Measurements from ENCODE around the gene PATL2. TPM values are rescaled to one million over a fixed set of nuclear protein-coding genes. Genes with fewer than 3 reads are reported as not detected.
"Not testable (repeated sequence)": the region's sequence is repeated elsewhere in the genome, so short reads cannot be mapped to it uniquely, and the experiment has no call there.

PATL2 gene
- total RNA-seq, 1 donor from 2014 or later, result 1.1 TPM

DNA sequence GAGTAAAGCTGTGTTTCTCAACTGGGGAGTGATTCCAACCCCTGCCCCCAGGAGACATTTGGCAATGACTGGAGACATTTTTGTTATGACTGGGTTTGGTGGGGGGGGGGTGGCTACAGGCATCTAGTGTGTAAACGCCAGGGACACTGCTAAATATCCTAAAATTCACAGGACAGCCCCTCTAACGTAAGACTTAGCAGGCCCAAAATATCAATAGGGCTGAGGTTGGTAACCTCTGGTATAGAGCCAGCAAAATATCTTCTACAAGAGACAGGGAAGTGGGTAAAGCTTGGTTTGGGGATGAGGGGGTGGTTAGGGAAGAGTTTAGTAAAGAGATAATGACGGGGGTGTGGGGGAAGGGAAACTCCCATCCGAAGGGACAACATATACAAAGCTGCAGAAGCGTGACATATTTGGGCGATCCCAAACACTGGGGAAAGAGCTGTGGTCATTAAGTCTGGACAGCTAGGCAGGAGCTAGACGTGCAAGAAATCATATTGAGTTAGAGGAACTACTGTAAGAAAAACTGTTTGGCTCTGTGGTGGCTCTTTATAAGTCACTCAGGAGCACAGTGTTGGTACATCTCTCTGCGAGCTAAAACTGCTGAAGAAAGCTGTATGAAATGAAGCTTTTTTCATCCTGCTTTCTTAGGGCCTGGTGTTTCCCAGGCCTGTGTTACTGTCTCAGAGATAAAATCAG lies 24.5 kb upstream of the PATL2 start:
- TF ChIP-seq, protein P1, sequence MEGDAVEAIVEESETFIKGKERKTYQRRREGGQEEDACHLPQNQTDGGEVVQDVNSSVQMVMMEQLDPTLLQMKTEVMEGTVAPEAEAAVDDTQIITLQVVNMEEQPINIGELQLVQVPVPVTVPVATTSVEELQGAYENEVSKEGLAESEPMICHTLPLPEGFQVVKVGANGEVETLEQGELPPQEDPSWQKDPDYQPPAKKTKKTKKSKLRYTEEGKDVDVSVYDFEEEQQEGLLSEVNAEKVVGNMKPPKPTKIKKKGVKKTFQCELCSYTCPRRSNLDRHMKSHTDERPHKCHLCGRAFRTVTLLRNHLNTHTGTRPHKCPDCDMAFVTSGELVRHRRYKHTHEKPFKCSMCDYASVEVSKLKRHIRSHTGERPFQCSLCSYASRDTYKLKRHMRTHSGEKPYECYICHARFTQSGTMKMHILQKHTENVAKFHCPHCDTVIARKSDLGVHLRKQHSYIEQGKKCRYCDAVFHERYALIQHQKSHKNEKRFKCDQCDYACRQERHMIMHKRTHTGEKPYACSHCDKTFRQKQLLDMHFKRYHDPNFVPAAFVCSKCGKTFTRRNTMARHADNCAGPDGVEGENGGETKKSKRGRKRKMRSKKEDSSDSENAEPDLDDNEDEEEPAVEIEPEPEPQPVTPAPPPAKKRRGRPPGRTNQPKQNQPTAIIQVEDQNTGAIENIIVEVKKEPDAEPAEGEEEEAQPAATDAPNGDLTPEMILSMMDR (IDR thresholded peaks at IDR 0.05; ENCODE audit: unreplicated experiment), result no peak
- no peak for DNase-seq (ENCODE audit: low spot score in 2 of 2, unreplicated experiment in 2 of 2)
- no peaks in the 10 kb centered on the region for H3K9me3 Mint-ChIP-seq
- peak overlapping the region; percentile 63 for H3K27ac Mint-ChIP-seq
- H3K36me3 Mint-ChIP-seq, result peaks cover 5% of the 10 kb centered on the region
- no peaks in the 10 kb centered on the region for H3K4me1 Mint-ChIP-seq
- no peak overlapping the region for H3K4me3 Mint-ChIP-seq
- H3K27me3 Mint-ChIP-seq (ENCODE audit: low read depth), result no peaks in the 10 kb centered on the region

DNA sequence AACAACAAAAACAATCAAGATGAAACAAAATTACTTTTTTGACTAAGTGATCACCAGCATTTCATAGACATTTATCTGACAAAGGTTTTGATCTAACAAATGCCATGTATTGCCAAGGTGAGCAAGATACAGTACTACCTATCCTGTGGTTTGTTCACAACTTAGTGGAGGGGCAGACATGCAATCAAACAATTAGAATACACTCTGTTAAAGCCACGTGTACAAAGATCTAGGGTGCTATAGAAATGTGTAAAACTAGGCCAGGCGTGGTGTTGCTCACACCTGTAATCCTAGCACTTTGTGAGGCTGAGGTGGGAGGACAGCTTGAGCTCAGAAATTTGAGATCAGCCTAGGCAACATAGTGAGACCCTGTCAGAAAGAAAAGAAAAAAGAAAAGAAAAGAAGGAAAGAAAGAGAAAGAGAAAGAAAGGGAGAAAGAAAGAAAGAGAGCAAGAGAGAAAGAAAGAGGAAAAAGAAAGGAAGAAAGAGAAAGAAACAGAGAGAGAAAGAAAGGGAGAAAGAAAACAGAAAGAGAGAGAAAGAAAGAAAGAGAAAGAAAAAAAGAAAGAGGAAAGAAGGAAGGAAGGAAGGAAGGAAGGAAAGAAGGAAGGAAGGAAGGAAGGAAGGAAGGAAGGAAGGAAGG lies 23.8 kb upstream of the PATL2 start:
- Mint-ChIP-seq H3K27ac (peak overlapping the region; percentile 75), H3K27me3 (ENCODE audit: low read depth) (no peaks in the 10 kb centered on the region), H3K4me3 (no peak overlapping the region), H3K36me3 (peaks cover 5% of the 10 kb centered on the region), H3K9me3 (no peaks in the 10 kb centered on the region), H3K4me1 (peaks cover 4% of the 10 kb centered on the region)
- no peak for DNase-seq (ENCODE audit: low spot score in 2 of 2, unreplicated experiment in 2 of 2)
- TF ChIP-seq, protein P1 (IDR thresholded peaks at IDR 0.05; ENCODE audit: unreplicated experiment), result no peak

DNA sequence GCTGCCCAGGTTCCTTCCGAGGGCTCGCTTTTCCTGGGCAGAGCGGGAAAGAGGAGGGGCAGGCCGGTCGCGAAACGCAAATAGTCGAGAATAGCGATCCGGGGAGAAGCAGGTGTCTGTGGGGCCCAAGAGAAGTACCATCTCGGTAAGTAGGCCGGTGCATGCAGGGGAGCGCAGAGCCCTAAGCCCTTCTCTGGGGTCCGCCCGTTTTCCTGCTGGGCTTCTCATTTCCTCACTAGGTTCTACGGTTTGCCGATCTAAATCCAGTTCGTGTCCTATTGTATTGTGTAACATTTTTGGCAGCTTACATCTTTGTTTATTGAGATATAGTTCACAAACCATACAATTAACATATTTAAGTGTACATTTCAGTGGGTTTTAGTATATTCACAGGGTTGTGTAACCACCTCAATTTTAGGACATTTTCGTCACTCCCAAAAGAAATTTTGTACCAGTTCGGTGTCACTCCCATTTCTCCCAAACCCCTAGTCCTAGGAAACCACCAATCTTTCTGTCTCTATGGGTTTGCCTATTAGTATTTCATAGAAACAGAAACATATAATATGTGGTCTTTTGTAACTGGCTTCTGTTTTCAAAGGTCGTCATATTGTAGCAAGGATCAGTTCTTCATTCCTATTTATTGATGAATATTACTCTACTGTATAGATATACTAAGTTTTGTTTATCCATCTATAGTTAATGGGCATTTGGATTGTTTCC lies 18.4 kb upstream of the PATL2 start:
- TF ChIP-seq, protein P1 (IDR thresholded peaks at IDR 0.05; ENCODE audit: unreplicated experiment), result no peak
- Mint-ChIP-seq H3K4me3 (peak overlapping the region; percentile 98), H3K9me3 (no peaks in the 10 kb centered on the region), H3K4me1 (peaks cover 18% of the 10 kb centered on the region), H3K27me3 (ENCODE audit: low read depth) (no peaks in the 10 kb centered on the region), H3K27ac (peak overlapping the region; percentile 99), H3K36me3 (peaks cover 5% of the 10 kb centered on the region)
- DNase-seq (ENCODE audit: low spot score in 2 of 2, unreplicated experiment in 2 of 2), result no peak

DNA sequence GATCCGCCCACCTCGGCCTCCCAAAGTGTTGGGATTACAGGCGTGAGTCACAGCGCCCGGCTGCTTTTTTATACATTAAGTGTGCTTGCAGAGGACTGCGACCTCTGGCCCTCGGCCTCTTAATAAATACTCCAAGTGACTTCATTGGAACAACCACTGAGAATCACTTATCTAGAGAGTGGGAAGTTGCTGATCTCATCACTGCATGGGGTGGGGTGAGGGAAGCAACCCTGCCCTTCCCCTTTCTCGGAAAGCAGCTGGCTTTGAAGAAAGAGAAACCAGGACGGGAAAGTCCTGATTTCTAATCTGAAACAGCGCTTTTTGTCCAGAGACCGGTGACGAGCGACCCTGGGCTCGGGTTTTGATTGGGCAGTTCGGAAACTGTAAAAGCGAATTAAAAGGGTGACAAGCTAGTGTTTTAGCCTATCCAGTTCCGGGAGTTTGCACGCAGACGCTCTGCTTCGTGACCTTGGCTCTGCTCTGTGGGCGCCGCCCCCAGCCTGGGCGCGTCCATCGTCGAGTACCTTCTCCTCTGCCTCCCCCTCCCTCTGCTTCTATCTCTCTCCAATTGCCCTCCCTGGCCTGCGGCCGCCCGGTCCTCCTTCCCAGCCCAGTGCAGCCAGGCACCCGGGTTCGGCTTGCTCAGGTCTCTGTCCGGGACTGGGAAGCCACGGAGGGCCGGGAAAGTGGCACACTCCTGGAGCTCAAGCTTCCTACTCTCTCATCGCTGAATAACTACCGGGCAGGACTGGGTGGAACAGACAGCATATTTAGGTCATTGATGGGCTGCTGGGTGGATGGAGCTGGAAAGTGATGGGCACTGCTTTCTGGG lies 17.7 kb upstream of the PATL2 start:
- DNase-seq (ENCODE audit: low spot score in 2 of 2, unreplicated experiment in 2 of 2), result peak; percentile 67 to 91
- Mint-ChIP-seq H3K36me3 (peaks cover 5% of the 10 kb centered on the region), H3K27me3 (ENCODE audit: low read depth) (no peaks in the 10 kb centered on the region), H3K9me3 (no peaks in the 10 kb centered on the region), H3K4me3 (peak overlapping the region; percentile 98), H3K4me1 (peaks cover 18% of the 10 kb centered on the region), H3K27ac (peak overlapping the region; percentile 99)
- TF ChIP-seq, protein P1 (IDR thresholded peaks at IDR 0.05; ENCODE audit: unreplicated experiment), result no peak

DNA sequence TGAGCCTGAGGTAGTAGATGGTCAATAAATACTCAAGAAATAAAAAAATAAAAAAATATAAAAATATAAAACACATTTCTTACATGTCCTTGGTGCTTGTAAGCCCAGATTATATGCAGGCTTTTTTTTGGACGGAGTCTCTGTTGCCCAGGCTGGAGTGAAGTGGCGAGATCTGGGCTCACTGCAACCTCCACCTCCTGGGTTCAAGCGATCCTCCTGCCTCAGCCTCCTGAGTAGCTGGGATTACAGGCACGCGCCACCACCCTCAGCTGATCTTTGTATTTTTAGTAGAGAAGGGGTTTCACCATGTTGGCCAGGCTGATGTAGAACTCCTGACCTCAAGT lies 17.1 kb upstream of the PATL2 start:
- Mint-ChIP-seq H3K4me3 (peak overlapping the region; percentile 98), H3K4me1 (peaks cover 18% of the 10 kb centered on the region), H3K27ac (peak overlapping the region; percentile 99)
- H3K27me3 Mint-ChIP-seq (ENCODE audit: low read depth); H3K36me3 Mint-ChIP-seq; DNase-seq (ENCODE audit: low spot score in 2 of 2, unreplicated experiment in 2 of 2); H3K9me3 Mint-ChIP-seq: not testable (repeated sequence)
